ENCODE data around the gene AKAP13. TPM values are rescaled to one million over a fixed set of nuclear protein-coding genes. Genes with fewer than 3 reads are reported as not detected.

AKAP13 gene
- total and polyA plus RNA-seq, 2 of the 13 experiments (the other 11 are each of a cell fraction or from before 2014, with no cell fraction given), result 6.7 to 27.1 TPM

DNA sequence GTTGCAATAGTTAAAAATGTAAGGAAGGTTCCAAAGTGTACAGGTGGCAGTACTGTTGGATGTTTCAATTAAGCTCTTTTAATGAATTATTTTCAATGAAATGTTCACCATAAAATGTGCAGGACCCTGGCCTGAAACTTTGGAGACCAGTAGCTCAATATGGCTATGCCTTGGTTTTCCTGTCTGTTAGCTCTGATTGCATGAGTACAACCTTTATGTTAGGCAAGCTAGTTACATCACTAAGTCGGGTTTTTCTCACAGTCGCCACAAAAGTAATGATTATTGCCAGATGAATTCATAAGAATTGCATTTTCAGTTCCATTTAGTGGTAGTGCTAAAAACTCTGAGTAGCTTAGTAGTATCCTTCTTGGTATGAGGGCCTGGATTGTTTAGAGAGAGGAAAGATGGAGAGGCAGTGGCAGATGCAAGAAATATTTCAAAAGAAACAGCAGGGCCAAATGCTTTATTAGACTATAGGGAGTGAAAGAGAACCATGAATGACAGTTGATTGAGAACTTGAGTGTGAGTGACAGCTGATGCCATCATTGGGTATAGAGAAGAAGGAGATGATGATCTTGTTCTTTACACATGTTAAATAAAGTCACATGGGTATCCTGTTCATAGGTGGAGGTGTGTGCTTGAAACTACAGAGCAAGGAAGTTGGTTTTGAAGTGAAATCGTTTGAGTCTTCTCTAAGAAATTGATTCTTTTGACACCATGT is 109.5 kb downstream of the AKAP13 start (continued):
- TF ChIP-seq, protein P1, sequence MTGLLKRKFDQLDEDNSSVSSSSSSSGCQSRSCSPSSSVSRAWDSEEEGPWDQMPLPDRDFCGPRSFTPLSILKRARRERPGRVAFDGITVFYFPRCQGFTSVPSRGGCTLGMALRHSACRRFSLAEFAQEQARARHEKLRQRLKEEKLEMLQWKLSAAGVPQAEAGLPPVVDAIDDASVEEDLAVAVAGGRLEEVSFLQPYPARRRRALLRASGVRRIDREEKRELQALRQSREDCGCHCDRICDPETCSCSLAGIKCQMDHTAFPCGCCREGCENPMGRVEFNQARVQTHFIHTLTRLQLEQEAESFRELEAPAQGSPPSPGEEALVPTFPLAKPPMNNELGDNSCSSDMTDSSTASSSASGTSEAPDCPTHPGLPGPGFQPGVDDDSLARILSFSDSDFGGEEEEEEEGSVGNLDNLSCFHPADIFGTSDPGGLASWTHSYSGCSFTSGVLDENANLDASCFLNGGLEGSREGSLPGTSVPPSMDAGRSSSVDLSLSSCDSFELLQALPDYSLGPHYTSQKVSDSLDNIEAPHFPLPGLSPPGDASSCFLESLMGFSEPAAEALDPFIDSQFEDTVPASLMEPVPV (CRISPR knock-in tag; IDR thresholded peaks at IDR 0.05), result no peak
- TF ChIP-seq, protein P2, sequence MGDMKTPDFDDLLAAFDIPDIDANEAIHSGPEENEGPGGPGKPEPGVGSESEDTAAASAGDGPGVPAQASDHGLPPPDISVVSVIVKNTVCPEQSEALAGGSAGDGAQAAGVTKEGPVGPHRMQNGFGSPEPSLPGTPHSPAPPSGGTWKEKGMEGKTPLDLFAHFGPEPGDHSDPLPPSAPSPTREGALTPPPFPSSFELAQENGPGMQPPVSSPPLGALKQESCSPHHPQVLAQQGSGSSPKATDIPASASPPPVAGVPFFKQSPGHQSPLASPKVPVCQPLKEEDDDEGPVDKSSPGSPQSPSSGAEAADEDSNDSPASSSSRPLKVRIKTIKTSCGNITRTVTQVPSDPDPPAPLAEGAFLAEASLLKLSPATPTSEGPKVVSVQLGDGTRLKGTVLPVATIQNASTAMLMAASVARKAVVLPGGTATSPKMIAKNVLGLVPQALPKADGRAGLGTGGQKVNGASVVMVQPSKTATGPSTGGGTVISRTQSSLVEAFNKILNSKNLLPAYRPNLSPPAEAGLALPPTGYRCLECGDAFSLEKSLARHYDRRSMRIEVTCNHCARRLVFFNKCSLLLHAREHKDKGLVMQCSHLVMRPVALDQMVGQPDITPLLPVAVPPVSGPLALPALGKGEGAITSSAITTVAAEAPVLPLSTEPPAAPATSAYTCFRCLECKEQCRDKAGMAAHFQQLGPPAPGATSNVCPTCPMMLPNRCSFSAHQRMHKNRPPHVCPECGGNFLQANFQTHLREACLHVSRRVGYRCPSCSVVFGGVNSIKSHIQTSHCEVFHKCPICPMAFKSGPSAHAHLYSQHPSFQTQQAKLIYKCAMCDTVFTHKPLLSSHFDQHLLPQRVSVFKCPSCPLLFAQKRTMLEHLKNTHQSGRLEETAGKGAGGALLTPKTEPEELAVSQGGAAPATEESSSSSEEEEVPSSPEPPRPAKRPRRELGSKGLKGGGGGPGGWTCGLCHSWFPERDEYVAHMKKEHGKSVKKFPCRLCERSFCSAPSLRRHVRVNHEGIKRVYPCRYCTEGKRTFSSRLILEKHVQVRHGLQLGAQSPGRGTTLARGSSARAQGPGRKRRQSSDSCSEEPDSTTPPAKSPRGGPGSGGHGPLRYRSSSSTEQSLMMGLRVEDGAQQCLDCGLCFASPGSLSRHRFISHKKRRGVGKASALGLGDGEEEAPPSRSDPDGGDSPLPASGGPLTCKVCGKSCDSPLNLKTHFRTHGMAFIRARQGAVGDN (CRISPR knock-in tag; IDR thresholded peaks at IDR 0.05), result no peak
- TF ChIP-seq BRF2 (CRISPR knock-in tag; IDR thresholded peaks at IDR 0.05), result no peak
- no peak for TF ChIP-seq CREM (IDR thresholded peaks at IDR 0.05)
- TF ChIP-seq CREM (CRISPR knock-in tag; IDR thresholded peaks at IDR 0.05), result no peak
- TF ChIP-seq, protein P3, sequence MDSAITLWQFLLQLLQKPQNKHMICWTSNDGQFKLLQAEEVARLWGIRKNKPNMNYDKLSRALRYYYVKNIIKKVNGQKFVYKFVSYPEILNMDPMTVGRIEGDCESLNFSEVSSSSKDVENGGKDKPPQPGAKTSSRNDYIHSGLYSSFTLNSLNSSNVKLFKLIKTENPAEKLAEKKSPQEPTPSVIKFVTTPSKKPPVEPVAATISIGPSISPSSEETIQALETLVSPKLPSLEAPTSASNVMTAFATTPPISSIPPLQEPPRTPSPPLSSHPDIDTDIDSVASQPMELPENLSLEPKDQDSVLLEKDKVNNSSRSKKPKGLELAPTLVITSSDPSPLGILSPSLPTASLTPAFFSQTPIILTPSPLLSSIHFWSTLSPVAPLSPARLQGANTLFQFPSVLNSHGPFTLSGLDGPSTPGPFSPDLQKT (CRISPR knock-in tag; IDR thresholded peaks at IDR 0.05; ENCODE audit: borderline replicate concordance), result no peak
- TF ChIP-seq HNRNPUL1 (IDR thresholded peaks at IDR 0.05; ENCODE audit: low read depth, low read length), result no peak
- TF ChIP-seq ZNF503 (CRISPR knock-in tag; IDR thresholded peaks at IDR 0.05), result no peak
- no peak for TF ChIP-seq KLF12 (CRISPR knock-in tag; IDR thresholded peaks at IDR 0.05; ENCODE audit: borderline replicate concordance)
- TF ChIP-seq, protein P4, sequence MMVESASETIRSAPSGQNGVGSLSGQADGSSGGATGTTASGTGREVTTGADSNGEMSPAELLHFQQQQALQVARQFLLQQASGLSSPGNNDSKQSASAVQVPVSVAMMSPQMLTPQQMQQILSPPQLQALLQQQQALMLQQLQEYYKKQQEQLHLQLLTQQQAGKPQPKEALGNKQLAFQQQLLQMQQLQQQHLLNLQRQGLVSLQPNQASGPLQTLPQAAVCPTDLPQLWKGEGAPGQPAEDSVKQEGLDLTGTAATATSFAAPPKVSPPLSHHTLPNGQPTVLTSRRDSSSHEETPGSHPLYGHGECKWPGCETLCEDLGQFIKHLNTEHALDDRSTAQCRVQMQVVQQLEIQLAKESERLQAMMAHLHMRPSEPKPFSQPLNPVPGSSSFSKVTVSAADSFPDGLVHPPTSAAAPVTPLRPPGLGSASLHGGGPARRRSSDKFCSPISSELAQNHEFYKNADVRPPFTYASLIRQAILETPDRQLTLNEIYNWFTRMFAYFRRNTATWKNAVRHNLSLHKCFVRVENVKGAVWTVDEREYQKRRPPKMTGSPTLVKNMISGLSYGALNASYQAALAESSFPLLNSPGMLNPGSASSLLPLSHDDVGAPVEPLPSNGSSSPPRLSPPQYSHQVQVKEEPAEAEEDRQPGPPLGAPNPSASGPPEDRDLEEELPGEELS (CRISPR knock-in tag; IDR thresholded peaks at IDR 0.05), result no peak
- no peak for TF ChIP-seq SSRP1 (CRISPR knock-in tag; IDR thresholded peaks at IDR 0.05)
- TF ChIP-seq ZNF768 (CRISPR knock-in tag; IDR thresholded peaks at IDR 0.05), result no peak
- no peak for TF ChIP-seq KDM6A (CRISPR knock-in tag; IDR thresholded peaks at IDR 0.05; ENCODE audit: low read depth)
- no peak for TF ChIP-seq ZMAT5 (CRISPR knock-in tag; IDR thresholded peaks at IDR 0.05; ENCODE audit: borderline replicate concordance, low read depth)
- no peak for TF ChIP-seq HOXA7 (CRISPR knock-in tag; IDR thresholded peaks at IDR 0.05)
